ENCODE results near the gene TRAF5.

- TF ChIP-seq MAFK (IDR thresholded peaks at IDR 0.05; ENCODE audit: low read depth, low read length) = no peak
- no peak for TF ChIP-seq CTCF (conservative IDR thresholded peaks at IDR 0.05; ENCODE audit: low read depth, low read length)
- no peak for TF ChIP-seq POLR2A (IDR thresholded peaks at IDR 0.05; ENCODE audit: low read depth, low read length)
- no peak for TF ChIP-seq MXI1 (IDR thresholded peaks at IDR 0.05; ENCODE audit: borderline replicate concordance, low read depth, low read length)
- TF ChIP-seq FOS (IDR thresholded peaks at IDR 0.05; ENCODE audit: low read depth, low read length) = no peak
These were observed 55.6 kb downstream of the TRAF5 start for GRCh38 chr1:211382182-211382713.
